Ectodermal cell (in vitro differentiated cells): ENCODE results near the gene HS6ST2.

Experiments
- H3K27ac ChIP-seq: 2 replicates; pipeline ENCODE4 v1.7.0; 2013; ENCODE audit warnings: mild to moderate bottlenecking, low read depth, low read length; ENCODE audit not compliant: insufficient read depth, poor library complexity, severe bottlenecking
- H3K27me3 ChIP-seq: 2 replicates; pipeline ENCODE4 v1.7.0; 2013; ENCODE audit warnings: mild to moderate bottlenecking, low read length; ENCODE audit not compliant: insufficient read depth, control insufficient read depth, poor library complexity, severe bottlenecking
- H3K36me3 ChIP-seq: one replicate; pipeline ENCODE4 v1.7.0; 2013; ENCODE audit warnings: low read length; ENCODE audit not compliant: control insufficient read depth, insufficient read depth
- H3K4me1 ChIP-seq: one replicate; pipeline ENCODE4 v1.7.0; 2013; ENCODE audit warnings: low read length; ENCODE audit not compliant: control insufficient read depth, insufficient read depth
- H3K4me3 ChIP-seq: 2 replicates; pipeline ENCODE4 v1.7.0; 2013; ENCODE audit warnings: low read depth, low read length, control low read depth; ENCODE audit not compliant: insufficient read depth
- H3K9me3 ChIP-seq: 2 replicates; pipeline ENCODE4 v1.7.0; 2013; ENCODE audit warnings: mild to moderate bottlenecking, low read length, moderate library complexity; ENCODE audit not compliant: control insufficient read depth
- WGBS, 2 experiments: methylation state at CpG; one replicate each; pipeline ENCODE4 v1.1.7; 2013; ENCODE audit warnings: missing lambda C conversion rate in 2 of 2; 5-methylcytosine and 5-hydroxymethylcytosine counted together

Gene HS6ST2

DNA sequence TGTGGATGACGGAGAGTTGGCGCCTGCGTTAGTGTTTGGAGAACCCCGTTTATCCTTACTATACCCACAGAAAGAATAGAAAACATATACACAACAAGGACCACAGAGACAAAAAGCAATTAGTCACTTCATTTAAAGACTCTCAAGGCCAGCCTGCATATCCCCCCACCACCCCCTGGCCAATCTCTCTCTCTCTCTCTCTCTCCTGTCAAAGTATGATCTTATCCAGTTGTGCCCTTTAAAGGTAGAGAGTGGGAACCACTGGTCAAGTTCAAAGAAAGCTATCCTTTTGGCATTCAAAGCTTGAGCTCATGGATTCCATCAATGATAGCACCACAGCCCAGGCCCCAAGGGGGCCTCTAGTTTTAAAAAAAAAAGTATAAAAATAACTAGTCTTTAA, 289.3 kb downstream of the HS6ST2 start:
- 78 to 86% methylated on average over 3 to 4 of the region's 4 CpGs for WGBS, 2 experiments
- Histone ChIP-seq H3K27ac (no peak overlapping the region), H3K4me3 (no peak overlapping the region), H3K27me3 (no peaks in the 10 kb centered on the region), H3K9me3 (no peaks in the 10 kb centered on the region), H3K36me3 (no peaks in the 10 kb centered on the region), H3K4me1 (no peaks in the 10 kb centered on the region)

DNA sequence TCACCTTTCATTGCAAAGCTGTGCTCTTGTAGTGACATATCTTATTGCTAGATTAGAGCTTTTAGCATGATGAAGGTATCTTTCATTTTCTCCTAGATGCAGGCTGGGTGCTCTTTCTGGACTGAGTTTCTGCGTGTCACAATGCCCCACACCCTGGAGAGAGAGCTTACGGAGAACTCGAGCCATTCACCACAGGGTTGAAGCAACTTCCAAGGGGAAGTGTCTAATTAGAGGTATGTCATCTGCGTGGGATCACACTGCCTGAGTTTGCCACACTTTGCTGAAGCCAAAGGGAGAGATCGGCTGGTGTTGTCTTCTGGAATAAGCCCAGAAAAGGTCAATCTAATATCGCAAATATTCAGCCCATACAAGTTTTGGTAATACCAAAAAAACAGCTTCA, 290.3 kb downstream of the HS6ST2 start:
- H3K9me3 ChIP-seq: no peaks in the 10 kb centered on the region
- 67 to 70% methylated on average over 4 to 5 of the region's 6 CpGs for WGBS, 2 experiments
- no peaks in the 10 kb centered on the region for H3K36me3 ChIP-seq
- no peaks in the 10 kb centered on the region for H3K4me1 ChIP-seq
- no peak overlapping the region for H3K27ac ChIP-seq
- H3K27me3 ChIP-seq: no peaks in the 10 kb centered on the region
- H3K4me3 ChIP-seq: no peak overlapping the region

GRCh38 chrX:132665676-132666075, 292.8 kb downstream of the HS6ST2 start:
- Histone ChIP-seq H3K27me3 (no peaks in the 10 kb centered on the region), H3K36me3 (no peaks in the 10 kb centered on the region), H3K4me3 (no peak overlapping the region), H3K9me3 (no peaks in the 10 kb centered on the region), H3K27ac (no peak overlapping the region), H3K4me1 (no peaks in the 10 kb centered on the region)
- 89 to 94% methylated on average over 2 of the region's 2 CpGs for WGBS, 2 experiments

GRCh38 chrX:132664273-132664672, 294.2 kb downstream of the HS6ST2 start:
- H3K27ac ChIP-seq: no peak overlapping the region
- no peak overlapping the region for H3K4me3 ChIP-seq
- H3K36me3 ChIP-seq: no peaks in the 10 kb centered on the region
- H3K4me1 ChIP-seq: no peaks in the 10 kb centered on the region
- 98 to 100% methylated on average over 3 of the region's 3 CpGs for WGBS, 2 experiments
- H3K9me3 ChIP-seq: no peaks in the 10 kb centered on the region
- no peaks in the 10 kb centered on the region for H3K27me3 ChIP-seq

- H3K27ac ChIP-seq: no peak overlapping the region
- H3K4me1 ChIP-seq: no peaks in the 10 kb centered on the region
- no peaks in the 10 kb centered on the region for H3K9me3 ChIP-seq
- WGBS, 2 experiments: 85 to 89% methylated on average over 1 to 2 of the region's 2 CpGs
- H3K36me3 ChIP-seq: no peaks in the 10 kb centered on the region
- no peaks in the 10 kb centered on the region for H3K27me3 ChIP-seq
- no peak overlapping the region for H3K4me3 ChIP-seq
These were observed 295.6 kb downstream of the HS6ST2 start for GRCh38 chrX:132662844-132663243.

- whole genome bisulfite sequencing, 2 experiments: 91 to 96% methylated on average over 5 of the region's 5 CpGs
- no peaks in the 10 kb centered on the region for H3K27me3 ChIP-seq
- H3K9me3 ChIP-seq: no peaks in the 10 kb centered on the region
- no peak overlapping the region for H3K4me3 ChIP-seq
- H3K4me1 ChIP-seq: peaks cover 5% of the 10 kb centered on the region
- no peaks in the 10 kb centered on the region for H3K36me3 ChIP-seq
- no peak overlapping the region for H3K27ac ChIP-seq
These were observed 300.6 kb downstream of the HS6ST2 start for GRCh38 chrX:132657876-132658275.

GRCh38 chrX:132652871-132653270, 305.6 kb downstream of the HS6ST2 start:
- WGBS, 2 experiments: 64 to 81% methylated on average over 2 of the region's 4 CpGs
- Histone ChIP-seq H3K4me1 (peaks cover 9% of the 10 kb centered on the region), H3K36me3 (no peaks in the 10 kb centered on the region), H3K9me3 (no peaks in the 10 kb centered on the region), H3K4me3 (no peak overlapping the region), H3K27me3 (no peaks in the 10 kb centered on the region), H3K27ac (no peak overlapping the region)

GRCh38 chrX:132651421-132652086, 306.9 kb downstream of the HS6ST2 start:
- 39 to 46% methylated on average over 2 of the region's 2 CpGs for WGBS, 2 experiments
- no peak overlapping the region for H3K4me3 ChIP-seq
- H3K9me3 ChIP-seq: no peaks in the 10 kb centered on the region
- H3K36me3 ChIP-seq: no peaks in the 10 kb centered on the region
- no peaks in the 10 kb centered on the region for H3K27me3 ChIP-seq
- peaks cover 9% of the 10 kb centered on the region for H3K4me1 ChIP-seq
- no peak overlapping the region for H3K27ac ChIP-seq

DNA sequence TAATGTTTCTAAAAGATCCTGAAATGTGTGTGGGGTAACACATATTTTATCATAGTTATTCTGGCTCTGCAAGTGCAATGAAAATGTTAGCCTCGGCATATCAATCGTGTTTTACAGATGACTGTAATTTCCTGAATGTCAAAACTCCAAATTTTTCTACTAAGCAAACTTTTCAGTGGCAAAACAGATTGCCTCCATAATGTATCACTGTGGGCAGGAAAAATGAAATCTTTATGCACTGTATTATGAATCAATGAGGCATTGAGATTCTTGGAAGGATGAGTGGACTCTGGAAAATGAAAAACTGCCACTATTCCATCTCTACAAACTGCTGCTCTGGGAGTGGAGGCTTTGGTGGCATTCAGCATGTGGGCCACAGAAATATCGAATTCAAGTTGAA, 309.5 kb downstream of the HS6ST2 start:
- no peaks in the 10 kb centered on the region for H3K36me3 ChIP-seq
- no peaks in the 10 kb centered on the region for H3K9me3 ChIP-seq
- 95 to 98% methylated on average over 2 to 3 of the region's 3 CpGs for WGBS, 2 experiments
- no peak overlapping the region for H3K4me3 ChIP-seq
- H3K27me3 ChIP-seq: no peaks in the 10 kb centered on the region
- no peak overlapping the region for H3K27ac ChIP-seq
- H3K4me1 ChIP-seq: peaks cover 9% of the 10 kb centered on the region

GRCh38 chrX:132639446-132639845, 319.0 kb downstream of the HS6ST2 start:
- Histone ChIP-seq H3K27ac (no peak overlapping the region), H3K4me3 (no peak overlapping the region), H3K4me1 (no peaks in the 10 kb centered on the region), H3K36me3 (no peaks in the 10 kb centered on the region), H3K27me3 (no peaks in the 10 kb centered on the region), H3K9me3 (no peaks in the 10 kb centered on the region)

DNA sequence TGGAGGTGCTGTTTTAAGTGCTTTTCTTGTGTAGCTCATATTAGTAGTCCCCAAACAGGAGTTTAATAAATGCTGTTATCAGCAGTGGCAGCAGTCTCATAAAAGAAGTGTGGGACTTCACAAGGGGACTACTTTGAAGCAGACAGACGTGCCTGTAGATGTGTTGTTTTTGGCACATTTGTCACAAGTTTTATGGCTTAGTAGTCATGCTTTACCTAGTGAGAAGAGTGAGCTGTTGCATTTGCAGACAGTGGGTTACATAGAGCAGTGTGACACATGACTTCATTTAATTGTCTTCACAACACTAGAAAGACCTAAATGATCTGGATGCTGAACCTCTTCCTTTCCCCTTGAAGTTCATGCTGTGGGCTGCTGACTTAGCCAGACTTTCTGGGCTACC, 320.1 kb downstream of the HS6ST2 start:
- no peak overlapping the region for H3K4me3 ChIP-seq
- no peaks in the 10 kb centered on the region for H3K9me3 ChIP-seq
- 94 to 95% methylated on average over 1 of the region's 1 CpG for WGBS, 2 experiments
- no peaks in the 10 kb centered on the region for H3K4me1 ChIP-seq
- H3K36me3 ChIP-seq: no peaks in the 10 kb centered on the region
- H3K27ac ChIP-seq: no peak overlapping the region
- H3K27me3 ChIP-seq: no peaks in the 10 kb centered on the region
